ENCODE results near the gene GATAD2B. TPM values are rescaled to one million over a fixed set of nuclear protein-coding genes. Genes with fewer than 3 reads are reported as not detected.

The GATAD2B gene
- total RNA-seq, 1 experiment from 2014 or later, result 46.9 TPM

GRCh38 chr1:153945795-153946621 is 23.2 kb upstream of the GATAD2B start (continued):
- 0 out of 2 replicates have a peak, but pooled peaks have one; percentile 61 for TF ChIP-seq ZNF219 (CRISPR knock-in tag; IDR thresholded peaks at IDR 0.05; ENCODE audit: borderline replicate concordance)
- 0 out of 2 replicates have a peak, but pooled peaks have one; percentile 22 for TF ChIP-seq NFATC4 (CRISPR knock-in tag; IDR thresholded peaks at IDR 0.05)
- no peak for TF ChIP-seq NFE2L1 (CRISPR knock-in tag; IDR thresholded peaks at IDR 0.05)
- peak; percentile 34; the same call in 1 of the 2 replicates for TF ChIP-seq KAT7 (CRISPR knock-in tag; IDR thresholded peaks at IDR 0.05; ENCODE audit: borderline replicate concordance)
- 0 out of 2 replicates have a peak, but pooled peaks have one; percentile 57 for TF ChIP-seq AFF4 (CRISPR knock-in tag; IDR thresholded peaks at IDR 0.05; ENCODE audit: borderline replicate concordance)
- peak; percentile 67 for TF ChIP-seq USF2 (CRISPR knock-in tag; IDR thresholded peaks at IDR 0.05)
- TF ChIP-seq, protein P1, sequence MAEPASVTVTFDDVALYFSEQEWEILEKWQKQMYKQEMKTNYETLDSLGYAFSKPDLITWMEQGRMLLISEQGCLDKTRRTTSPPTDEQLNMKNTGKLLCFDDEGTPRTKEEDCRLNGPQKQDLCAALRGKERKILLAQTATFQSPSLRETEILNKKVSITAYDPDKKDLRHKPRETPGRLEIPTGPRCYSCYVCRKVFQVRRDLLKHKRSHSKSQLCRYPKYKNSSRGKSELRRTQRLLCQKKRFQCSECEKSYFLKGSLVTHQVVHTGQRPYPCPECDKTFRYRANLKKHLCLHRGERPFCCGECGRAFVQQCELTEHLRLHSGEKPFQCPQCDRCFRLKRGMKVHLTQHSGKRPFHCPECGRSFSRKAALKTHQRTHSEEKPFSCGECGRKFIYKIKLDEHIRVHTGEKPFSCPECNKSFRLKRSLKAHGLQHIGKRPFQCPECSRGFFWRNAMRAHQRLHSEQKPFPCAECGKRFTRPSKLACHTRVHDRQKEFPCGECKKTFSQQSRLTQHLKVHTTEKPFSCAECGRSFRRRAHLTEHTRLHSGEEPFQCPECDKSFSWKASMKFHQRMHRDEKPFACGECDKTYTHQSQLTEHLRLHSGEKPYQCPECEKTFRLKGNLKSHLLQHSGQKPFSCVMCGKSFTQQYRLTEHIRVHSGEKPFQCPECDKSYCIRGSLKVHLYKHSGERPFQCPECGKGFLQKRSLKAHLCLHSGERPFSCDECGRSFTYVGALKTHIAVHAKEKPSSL (CRISPR knock-in tag; conservative IDR thresholded peaks at IDR 0.05), result no peak
- no peak for TF ChIP-seq MYBL2 (CRISPR knock-in tag; IDR thresholded peaks at IDR 0.05)
- TF ChIP-seq ZNF121 (CRISPR knock-in tag; IDR thresholded peaks at IDR 0.05), result no peak
- no peak for TF ChIP-seq PREB (CRISPR knock-in tag; IDR thresholded peaks at IDR 0.05; ENCODE audit: borderline replicate concordance)
- TF ChIP-seq FOXK1 (CRISPR knock-in tag; IDR thresholded peaks at IDR 0.05), result no peak; the same call in 1 of the 2 replicates
- 0 out of 2 replicates have a peak, but pooled peaks have one; percentile 22 for TF ChIP-seq ZBTB43 (CRISPR knock-in tag; IDR thresholded peaks at IDR 0.05)
- peak; percentile 64; the same call in 1 of the 2 replicates for TF ChIP-seq USF1 (CRISPR knock-in tag; IDR thresholded peaks at IDR 0.05)
- no peak for TF ChIP-seq MLX (CRISPR knock-in tag; IDR thresholded peaks at IDR 0.05)

All from WTC11 (cell line).